Measurements from ENCODE around the gene JMJD1C. TPM values are rescaled to one million over a fixed set of nuclear protein-coding genes. Genes with fewer than 3 reads are reported as not detected.

Gene JMJD1C
- total and polyA plus RNA-seq, 3 donors from 2014 or later = 29.7 to 111 (median 94.6) TPM

DNA sequence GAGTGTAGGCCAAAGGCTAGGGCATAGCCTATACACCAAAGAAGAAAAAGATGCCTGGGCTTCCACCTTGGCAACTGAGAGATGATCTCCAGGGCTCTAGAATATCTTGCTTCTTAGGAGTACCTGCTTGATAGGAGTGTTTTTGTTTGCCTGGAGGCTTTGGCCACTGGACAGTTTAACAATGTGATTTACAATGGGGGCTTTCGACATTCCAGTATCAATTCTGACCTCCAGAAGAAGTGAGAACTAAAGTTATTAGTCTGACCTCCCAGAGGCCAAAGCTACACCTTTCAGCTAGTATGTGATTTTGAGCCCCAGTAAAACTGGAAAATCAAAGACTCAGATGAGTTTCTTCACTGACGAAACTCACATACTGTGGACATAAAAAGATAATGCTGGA, 96.1 kb downstream of the JMJD1C start:
- WGBS, 2 donors = 88 to 89% methylated on average over 2 of the region's 2 CpGs
- Histone ChIP-seq H3K27me3 (no peaks in the 10 kb centered on the region), H3K4me1 (no peaks in the 10 kb centered on the region), H3K36me3 (ENCODE audit: low read depth, missing control alignments) (no peaks in the 10 kb centered on the region), H3K27ac (no peak overlapping the region), H3K4me3 (no peak overlapping the region), H3K9me3 (no peaks in the 10 kb centered on the region)
- no peak for DNase-seq
- TF ChIP-seq POLR2A (IDR thresholded peaks at IDR 0.05) = no peak
- no peak for TF ChIP-seq CTCF (IDR thresholded peaks at IDR 0.05)
- intact Hi-C loops (cut with DNase I; ENCODE audit: low total_unique reads) = no loop called here

DNA sequence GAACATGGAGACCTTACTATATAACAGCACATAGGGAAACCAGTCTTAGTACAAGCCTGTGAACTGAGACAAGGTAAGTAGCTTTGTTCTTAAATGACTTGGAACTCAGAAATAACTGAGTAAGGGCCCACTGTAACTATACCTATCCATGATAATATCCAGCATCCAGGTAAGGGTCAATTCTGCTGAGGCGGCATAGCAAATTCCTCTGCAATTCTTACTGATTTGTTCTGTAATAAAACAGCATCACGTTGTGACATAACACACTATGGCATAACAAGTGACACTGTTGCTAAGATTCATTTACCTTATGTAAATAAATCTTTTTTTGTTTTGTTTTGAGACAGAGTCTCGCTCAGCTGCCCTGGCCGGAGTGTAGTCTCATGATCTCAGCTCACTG, 97.4 kb downstream of the JMJD1C start:
- Histone ChIP-seq H3K9me3 (no peaks in the 10 kb centered on the region), H3K4me3 (no peak overlapping the region), H3K27ac (no peak overlapping the region), H3K27me3 (no peaks in the 10 kb centered on the region), H3K4me1 (no peaks in the 10 kb centered on the region), H3K36me3 (ENCODE audit: low read depth, missing control alignments) (no peaks in the 10 kb centered on the region)
- WGBS, 2 donors = 89 to 96% methylated on average over 4 of the region's 4 CpGs
- intact Hi-C loops (cut with DNase I; ENCODE audit: low total_unique reads) = no loop called here
- no peak for DNase-seq
- no peak for TF ChIP-seq POLR2A (IDR thresholded peaks at IDR 0.05)
- TF ChIP-seq CTCF (IDR thresholded peaks at IDR 0.05) = no peak

DNA sequence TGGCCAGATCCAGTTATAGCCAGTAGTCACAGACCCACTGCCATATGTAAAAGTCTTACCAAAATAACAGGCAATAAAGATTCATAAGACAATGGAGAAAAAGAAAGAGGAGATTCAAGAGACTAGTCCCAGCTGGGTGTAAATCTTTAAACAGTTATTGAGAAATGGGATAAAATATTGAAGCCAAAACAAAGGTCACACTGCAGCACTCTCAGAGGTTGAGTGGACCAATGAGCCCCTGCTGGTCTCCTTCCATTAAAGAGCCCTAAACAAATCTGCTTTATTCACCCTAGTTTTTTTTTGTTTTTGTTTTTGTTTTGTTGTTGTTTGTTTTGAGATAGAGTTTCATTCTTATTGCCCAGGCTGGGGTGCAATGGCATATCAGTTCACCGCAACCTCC, 98.8 kb downstream of the JMJD1C start:
- intact Hi-C loops (cut with DNase I; ENCODE audit: low total_unique reads) = no loop called here
- H3K27ac ChIP-seq = no peak overlapping the region
- H3K4me3 ChIP-seq = no peak overlapping the region
- no peaks in the 10 kb centered on the region for H3K27me3 ChIP-seq
- no peak for DNase-seq
- H3K4me1 ChIP-seq = no peaks in the 10 kb centered on the region
- H3K9me3 ChIP-seq = no peaks in the 10 kb centered on the region
- TF ChIP-seq POLR2A (IDR thresholded peaks at IDR 0.05) (no peak), CTCF (IDR thresholded peaks at IDR 0.05) (no peak)
- H3K36me3 ChIP-seq (ENCODE audit: low read depth, missing control alignments) = no peaks in the 10 kb centered on the region
- 100% methylated on average over 1 of the region's 1 CpG for WGBS, 2 donors

- no peak for TF ChIP-seq CTCF (IDR thresholded peaks at IDR 0.05)
- TF ChIP-seq POLR2A (IDR thresholded peaks at IDR 0.05) = no peak
- Histone ChIP-seq H3K9me3 (no peaks in the 10 kb centered on the region), H3K27me3 (no peaks in the 10 kb centered on the region), H3K36me3 (ENCODE audit: low read depth, missing control alignments) (no peaks in the 10 kb centered on the region), H3K27ac (no peak overlapping the region), H3K4me3 (no peak overlapping the region), H3K4me1 (no peaks in the 10 kb centered on the region)
- intact Hi-C loops (cut with DNase I; ENCODE audit: low total_unique reads) = no loop called here
- 97 to 100% methylated on average over 2 of the region's 2 CpGs for WGBS, 2 donors
- no peak for DNase-seq
Measured at GRCh38 chr10:63365976-63366765, 99.6 kb downstream of the JMJD1C start.

- H3K9me3 ChIP-seq = no peaks in the 10 kb centered on the region
- 93 to 96% methylated on average over 2 of the region's 2 CpGs for WGBS, 2 donors
- H3K4me1 ChIP-seq = no peaks in the 10 kb centered on the region
- intact Hi-C loops (cut with DNase I; ENCODE audit: low total_unique reads) = no loop called here
- no peaks in the 10 kb centered on the region for H3K27me3 ChIP-seq
- H3K4me3 ChIP-seq = no peak overlapping the region
- no peak overlapping the region for H3K27ac ChIP-seq
- DNase-seq = no peak
- no peak for TF ChIP-seq CTCF (IDR thresholded peaks at IDR 0.05)
- no peak for TF ChIP-seq POLR2A (IDR thresholded peaks at IDR 0.05)
- no peaks in the 10 kb centered on the region for H3K36me3 ChIP-seq (ENCODE audit: low read depth, missing control alignments)
Measured at GRCh38 chr10:63364918-63365317, 100.9 kb downstream of the JMJD1C start.
